RPMI8226 (cell line): Measurements from ENCODE around the gene TCTN1.

ENCODE experiments used
- DNase-seq: peaks from one replicate; pipeline ENCODE4 v3.0.0-alpha.2; 2015

The TCTN1 gene

DNA sequence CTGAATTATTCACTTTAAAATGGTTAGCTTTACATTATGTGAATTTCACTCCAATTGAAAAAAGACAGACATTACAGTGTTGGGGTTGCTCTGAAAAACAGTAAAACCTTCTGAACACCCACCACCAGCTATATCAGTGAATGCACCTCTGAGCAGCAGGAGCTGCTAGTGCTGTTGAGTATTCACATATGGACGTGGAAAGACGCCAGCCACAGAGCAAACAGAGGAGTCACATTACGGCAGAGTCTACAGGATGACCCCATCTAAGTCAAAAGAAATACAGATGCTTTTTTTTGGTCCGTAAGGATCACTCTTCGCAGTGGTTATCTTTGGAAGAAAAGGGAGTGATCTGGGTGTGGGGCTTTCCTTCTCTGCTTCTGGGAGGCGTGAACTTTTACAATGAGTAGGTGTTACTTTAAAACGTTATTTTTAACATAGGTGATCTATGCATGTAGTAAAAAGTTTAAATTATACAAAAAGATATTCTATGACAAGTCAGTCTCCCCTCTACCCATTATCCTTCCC, 70.4 kb downstream of the TCTN1 start:
- DNase-seq = no peak

DNA sequence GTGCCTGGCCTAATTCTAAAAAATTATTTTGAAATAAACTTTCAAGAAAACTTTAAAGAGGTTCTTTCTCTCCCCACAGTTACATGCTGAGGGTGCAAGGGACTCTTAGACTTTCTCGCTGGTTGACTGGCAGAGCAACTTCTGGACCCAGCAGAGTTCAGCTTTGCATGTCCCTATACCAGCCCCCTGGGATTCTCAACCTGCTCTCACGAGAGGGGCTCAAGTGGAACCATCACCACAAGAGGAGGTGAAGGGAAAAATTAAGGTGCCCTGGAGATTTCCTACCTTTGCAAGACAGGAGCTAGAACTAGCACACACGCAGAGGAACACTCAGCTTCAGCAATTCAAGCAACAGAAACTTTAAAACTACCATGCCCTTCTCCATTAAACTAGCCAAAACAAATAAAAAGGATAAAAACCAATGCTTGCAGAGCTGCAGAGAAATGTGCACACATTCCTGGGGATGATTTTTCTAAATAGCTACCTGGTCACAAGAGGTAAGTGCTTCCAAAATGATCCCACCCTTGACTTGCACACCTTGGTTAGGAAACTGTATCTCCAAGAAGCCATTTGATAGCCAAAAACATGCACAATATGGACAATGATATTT, 72.5 kb downstream of the TCTN1 start:
- DNase-seq = no peak

DNA sequence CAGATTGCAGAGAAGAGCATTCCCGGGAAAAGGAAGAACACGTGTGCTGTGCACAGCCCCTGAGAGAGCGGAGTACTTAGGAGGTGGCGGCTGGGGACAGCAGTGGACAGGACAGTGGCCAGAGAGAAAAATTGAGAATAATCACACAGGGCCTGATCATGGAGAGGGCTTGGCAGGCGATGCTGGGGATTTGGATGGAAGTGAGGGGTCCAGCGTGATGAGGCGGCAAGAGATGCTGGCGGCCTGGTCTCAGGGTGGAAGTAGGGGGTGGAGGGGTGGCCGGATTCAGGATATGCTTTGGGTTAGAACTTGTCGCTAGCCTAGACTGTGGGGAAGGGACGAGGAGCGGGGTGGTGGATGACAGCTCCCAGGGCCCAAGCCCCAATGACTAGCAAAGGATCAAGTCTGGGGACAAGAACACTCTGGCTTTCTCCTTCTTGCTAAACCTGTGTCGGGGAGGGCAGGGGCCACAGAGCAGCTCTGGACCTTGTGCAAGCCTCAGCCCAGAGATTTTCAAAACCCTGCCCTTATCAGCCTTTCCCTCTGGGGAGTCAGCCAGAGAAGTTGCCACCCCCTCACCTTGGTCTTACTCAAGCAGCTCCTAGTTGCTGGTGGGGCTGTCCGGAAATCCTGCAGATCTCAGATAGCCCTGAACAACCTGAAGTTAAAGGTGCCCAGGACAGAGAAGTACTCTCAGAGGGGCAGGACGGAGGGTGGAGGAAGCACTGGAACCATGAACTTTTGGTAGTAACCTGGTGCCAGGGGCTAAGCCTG, 73.7 kb downstream of the TCTN1 start:
- DNase-seq = no peak

DNA sequence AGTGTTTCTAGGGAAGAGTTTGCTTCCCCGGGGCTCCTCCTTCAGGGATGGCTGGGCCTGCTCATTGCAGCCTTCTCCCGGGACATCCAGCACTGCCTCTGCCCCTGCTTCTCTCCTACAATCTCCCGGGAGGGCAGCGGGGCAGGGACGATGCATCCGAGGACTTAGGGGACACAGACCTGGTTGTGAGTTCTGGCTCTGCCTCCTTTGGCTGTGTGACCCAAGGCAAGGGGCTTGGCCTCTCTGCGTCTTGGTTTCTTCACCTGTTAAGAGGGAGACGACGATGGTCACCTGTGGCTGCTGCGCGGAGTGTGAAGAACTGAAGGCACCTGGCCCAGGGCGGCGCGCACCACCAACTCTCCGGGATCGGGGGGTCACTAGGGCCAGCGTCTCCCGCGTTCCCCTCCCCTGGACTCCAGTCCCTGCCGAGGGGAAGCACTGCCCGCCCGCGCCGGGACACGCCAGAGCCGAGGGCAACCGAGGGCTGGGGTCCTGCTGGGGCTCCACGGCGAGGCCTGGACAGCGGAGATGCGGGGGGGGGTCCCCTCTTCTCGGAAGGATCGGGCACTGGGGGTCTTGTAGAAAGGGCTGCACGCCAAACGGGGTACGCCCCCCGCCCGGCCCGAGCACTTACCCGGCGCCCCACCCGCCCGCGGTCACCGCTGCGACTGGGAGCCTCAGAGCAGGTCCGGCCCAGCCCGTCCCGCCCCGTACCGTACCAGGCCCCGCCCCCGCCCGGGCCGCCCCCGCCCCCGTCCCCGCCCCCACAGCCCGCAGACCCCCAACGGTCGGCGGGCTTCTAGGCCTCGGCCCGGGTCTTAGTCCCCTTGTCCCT, 74.7 kb downstream of the TCTN1 start, which contains the start of gene HVCN1:
Gene HVCN1, minus strand, starts transcription at position 670 of the 835 bp plus-strand sequence. CDS start 5,870 bp downstream, outside the sequence.
- DNase-seq = no peak

DNA sequence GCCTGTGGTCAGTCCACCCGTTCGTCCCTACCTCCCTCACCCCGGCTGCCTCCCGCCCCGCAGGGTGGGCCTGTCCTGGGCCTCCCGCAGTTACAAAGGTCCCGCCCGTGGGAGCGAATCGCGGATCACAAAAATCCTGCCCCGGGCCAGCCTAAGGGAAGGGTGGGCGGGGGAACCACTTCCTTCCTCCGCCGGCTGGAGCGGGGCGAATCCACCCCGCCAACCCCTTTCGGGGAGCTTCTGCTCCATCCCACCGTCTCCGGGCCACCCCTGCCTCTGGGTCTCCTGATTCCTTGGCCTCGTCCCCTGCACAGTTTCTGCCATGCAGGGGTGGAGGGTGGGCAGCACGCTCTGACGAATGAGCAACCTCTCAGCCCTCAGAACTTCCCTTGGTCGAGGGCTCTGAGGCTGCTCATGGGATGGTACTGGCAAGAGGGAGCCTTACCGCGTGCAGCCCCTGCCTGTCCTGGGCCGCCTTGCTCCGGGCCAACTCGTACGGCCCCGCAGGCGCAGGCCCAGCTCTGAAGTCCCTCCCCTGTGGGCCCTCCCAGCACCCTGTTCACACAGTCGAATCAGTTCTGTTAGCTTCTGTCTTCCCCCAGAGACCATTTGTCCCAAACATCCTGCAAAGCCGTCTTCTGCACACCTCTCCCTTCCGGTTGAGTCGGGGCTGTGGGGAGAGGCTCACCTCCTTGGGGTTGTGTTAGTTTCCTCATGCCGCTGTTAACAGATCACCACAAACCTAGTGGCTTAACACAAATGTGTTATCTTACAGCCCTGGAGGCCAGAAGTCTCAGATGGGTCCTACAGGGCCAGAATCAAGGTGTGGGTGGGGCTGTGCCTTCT, 75.6 kb downstream of the TCTN1 start:
- DNase-seq = no peak

DNA sequence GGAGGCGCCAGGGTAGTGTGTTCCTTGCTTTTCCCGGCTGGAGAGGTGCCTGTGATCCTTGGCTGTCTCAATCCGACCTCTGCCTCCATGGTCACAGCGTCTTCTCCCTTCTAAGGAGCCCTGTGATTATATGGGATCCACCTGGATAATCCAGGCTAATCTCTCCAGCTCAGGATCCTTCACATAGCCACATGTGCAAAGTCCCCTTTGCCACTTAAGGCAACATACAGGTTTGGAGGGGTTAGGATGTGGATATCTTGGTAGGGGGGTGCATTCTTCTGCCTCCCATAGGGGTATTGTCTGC, 76.2 kb downstream of the TCTN1 start:
- DNase-seq = no peak

DNA sequence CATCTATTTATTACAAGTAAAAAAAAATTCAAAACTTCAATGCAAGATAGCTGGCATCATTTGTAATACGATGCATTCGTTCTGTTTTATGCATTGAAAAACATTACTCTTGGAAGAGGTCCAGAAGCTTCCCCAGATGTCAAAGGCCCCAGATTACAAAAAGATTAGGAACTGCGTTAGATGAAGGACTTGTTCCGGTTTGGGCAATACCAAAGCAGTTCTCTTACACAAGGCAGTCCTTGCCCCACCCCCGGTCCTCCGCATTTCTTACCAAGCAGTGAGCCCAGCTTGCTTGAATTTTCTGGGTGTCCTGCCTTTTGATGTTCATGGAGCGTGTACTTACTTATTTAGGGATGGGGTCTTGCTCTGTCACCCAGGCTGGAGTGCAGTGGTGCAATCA, 79.8 kb downstream of the TCTN1 start:
- no peak for DNase-seq

DNA sequence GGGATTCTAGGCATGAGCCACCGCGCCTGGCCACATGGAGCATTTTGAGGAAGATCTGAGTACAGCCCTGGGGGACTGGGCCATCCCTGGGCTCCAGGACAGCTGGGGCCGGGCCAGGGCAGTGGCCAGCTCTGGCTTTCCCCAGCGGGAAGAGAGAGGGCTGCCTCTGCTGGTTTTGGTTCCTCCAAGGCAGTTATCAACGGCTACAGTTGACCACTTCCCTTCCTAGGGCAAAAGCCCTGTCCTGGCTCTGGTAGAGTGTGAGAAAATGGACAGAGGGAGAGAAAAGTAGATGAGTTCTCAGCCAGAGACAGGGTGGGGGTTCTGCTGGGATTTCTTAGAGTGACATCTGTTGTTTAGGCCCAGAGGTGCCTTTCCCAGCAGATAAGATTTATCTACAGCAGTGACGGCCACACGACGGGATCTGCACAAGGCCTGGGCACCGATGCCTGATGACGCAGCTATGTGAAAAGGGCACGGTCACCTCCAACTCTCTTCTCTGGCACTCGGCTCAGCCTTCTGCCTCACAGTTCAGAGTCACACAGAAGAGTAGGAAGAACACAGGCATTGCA, 80.5 kb downstream of the TCTN1 start:
- DNase-seq = no peak

DNA sequence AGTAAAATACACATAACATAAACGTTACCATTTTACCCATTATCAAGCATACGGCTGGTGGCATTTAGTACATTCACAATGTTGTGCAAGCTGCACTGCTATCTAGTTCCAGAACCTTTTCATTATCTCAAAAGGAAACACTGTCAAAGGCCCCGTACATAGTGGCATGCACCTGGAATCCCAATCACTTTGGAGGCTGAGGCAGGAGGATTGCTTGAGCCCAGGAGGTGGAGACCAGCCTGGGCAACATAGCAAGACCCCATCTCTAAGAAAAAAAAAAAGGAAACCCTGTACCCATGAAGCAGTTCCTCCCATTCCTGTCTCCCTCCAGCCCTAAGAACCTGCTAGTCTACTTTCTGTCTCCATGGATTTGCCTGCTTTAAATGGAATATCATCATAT, 82.4 kb downstream of the TCTN1 start:
- DNase-seq = no peak

DNA sequence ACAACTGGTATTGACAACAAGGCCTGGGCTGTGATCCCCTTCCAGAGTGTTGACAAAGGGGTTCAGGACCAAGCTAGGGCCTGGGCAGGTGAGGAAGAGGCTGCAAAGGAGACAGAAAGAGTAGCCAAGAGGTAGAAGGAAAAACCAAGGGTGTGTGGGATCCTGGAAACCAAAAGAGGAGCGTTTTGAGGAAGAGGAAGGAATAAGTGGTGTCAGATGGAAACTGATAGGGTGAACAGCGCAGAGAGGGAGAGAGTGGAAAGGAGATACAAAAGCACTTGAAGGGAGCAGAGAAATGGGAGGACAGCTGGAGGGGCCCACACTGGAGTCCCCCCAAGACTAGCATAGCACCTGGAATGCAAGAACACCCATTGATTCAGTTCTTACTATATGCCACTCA, 83.3 kb downstream of the TCTN1 start:
- DNase-seq = no peak

DNA sequence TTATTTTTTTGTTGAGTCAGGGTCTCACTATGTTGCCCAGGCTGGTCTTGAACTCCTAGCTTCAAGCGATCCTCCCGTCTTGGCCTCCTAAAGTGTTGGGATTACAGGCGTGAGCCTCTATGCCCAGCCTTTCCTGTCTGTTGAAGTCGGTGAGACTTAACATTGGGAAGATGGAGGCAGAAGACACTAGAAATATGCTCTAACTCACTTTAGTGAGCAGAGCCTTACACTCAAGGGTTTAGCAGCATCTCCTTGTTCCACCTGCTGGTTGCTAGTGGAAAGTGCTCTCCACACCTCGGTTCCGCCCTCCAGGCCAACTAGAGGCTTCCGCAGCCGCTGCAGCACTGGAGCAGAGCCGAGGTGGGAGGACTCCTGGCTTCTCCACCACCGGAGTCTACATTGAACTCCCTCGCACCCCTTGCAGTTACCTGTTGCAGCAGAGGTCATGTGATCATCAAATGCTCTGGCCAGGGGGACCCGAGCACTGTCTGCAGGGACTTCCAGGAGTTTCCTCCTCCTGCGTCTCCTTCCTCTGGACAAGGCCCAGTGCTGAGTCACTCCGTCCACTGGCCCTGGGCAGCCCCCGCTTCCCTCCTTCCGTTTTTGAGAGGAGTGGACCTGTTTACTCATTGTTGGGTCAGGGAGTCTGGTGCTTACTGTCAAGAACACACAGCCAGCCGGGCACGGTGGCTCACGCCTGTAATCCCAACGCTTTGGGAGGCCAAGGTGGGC, 84.4 kb downstream of the TCTN1 start:
- DNase-seq = peak; percentile 90
